Measurements from ENCODE around the gene TMEM80. TPM values are rescaled to one million over a fixed set of nuclear protein-coding genes. Genes with fewer than 3 reads are reported as not detected.

The TMEM80 gene
- total RNA-seq, 1 donor from 2014 or later: 16.9 TPM

DNA sequence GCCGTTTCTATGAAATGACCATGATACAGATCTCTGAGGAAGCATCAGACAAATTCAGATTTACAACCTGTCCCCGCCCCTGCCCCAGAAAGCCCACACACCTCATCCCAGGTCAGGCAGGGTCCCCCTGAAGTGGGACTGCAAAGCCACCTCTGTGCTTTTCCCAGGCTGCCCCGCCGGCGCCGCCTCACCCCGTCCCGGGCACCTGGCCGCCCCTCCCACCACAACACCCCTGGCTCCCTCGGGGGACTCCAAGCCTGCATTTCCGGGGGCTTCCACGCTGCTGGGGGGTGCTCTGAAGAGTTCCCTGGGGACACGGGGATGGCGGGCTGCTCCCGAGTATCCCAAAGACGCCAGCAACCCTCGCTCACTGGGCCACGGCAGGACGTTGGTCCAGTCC is 35.3 kb upstream of the TMEM80 start:
- H3K4me3 Mint-ChIP-seq (ENCODE audit: unreplicated experiment): no peak overlapping the region
- no peak overlapping the region for H3K27ac Mint-ChIP-seq (ENCODE audit: unreplicated experiment)
- H3K9me3 Mint-ChIP-seq (ENCODE audit: low read depth): no peaks in the 10 kb centered on the region
- DNase-seq (ENCODE audit: low spot score): no peak
- H3K27me3 Mint-ChIP-seq (ENCODE audit: low read depth): no peaks in the 10 kb centered on the region
- TF ChIP-seq, protein P1, sequence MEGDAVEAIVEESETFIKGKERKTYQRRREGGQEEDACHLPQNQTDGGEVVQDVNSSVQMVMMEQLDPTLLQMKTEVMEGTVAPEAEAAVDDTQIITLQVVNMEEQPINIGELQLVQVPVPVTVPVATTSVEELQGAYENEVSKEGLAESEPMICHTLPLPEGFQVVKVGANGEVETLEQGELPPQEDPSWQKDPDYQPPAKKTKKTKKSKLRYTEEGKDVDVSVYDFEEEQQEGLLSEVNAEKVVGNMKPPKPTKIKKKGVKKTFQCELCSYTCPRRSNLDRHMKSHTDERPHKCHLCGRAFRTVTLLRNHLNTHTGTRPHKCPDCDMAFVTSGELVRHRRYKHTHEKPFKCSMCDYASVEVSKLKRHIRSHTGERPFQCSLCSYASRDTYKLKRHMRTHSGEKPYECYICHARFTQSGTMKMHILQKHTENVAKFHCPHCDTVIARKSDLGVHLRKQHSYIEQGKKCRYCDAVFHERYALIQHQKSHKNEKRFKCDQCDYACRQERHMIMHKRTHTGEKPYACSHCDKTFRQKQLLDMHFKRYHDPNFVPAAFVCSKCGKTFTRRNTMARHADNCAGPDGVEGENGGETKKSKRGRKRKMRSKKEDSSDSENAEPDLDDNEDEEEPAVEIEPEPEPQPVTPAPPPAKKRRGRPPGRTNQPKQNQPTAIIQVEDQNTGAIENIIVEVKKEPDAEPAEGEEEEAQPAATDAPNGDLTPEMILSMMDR (IDR thresholded peaks at IDR 0.05): no peak
- peaks cover 1% of the 10 kb centered on the region for H3K4me1 Mint-ChIP-seq (ENCODE audit: low read depth)
- peaks cover 7% of the 10 kb centered on the region for H3K36me3 Mint-ChIP-seq (ENCODE audit: low read depth)

DNA sequence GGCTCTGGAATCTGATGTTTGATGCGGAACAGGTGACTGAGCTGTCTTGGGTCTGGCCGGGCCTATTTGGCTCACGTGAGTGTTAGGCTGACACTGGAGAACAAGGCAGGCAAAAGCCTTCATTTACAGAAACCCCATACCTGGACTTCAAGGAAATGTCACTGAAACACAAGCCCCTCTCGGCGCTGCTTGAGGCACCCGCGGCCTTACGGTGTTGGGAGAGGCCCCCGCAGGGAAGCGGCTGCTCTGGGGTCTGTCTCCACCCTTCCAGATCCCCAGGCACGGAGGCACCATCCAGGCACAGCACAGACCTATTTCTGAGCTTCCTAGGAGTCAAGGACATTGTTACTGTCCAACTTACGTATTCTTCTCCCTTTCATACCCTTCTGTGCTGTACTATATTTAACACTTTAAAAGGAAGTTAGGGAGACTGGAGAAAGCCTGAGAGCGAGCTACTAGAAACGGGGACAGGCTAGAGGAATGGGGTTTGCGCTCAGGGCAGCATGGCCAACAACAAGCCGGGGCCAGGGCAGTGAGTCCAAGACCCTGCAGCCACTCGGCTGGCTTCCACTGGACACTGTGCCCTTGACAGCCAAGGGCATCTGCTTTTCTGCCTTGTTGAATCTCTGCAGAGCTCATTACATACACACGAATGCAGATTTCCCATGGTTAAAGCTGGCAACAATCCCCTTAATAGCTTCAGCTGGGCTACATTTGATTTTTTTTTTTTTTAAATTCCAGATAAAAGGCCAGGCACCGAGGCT is 34.8 kb upstream of the TMEM80 start:
- Mint-ChIP-seq H3K4me1 (ENCODE audit: low read depth) (peaks cover 7% of the 10 kb centered on the region), H3K9me3 (ENCODE audit: low read depth) (no peaks in the 10 kb centered on the region), H3K27me3 (ENCODE audit: low read depth) (no peaks in the 10 kb centered on the region), H3K4me3 (ENCODE audit: unreplicated experiment) (no peak overlapping the region), H3K27ac (ENCODE audit: unreplicated experiment) (no peak overlapping the region), H3K36me3 (ENCODE audit: low read depth) (peaks cover 9% of the 10 kb centered on the region)
- no peak for DNase-seq (ENCODE audit: low spot score)
- TF ChIP-seq, protein P1 (IDR thresholded peaks at IDR 0.05): no peak

DNA sequence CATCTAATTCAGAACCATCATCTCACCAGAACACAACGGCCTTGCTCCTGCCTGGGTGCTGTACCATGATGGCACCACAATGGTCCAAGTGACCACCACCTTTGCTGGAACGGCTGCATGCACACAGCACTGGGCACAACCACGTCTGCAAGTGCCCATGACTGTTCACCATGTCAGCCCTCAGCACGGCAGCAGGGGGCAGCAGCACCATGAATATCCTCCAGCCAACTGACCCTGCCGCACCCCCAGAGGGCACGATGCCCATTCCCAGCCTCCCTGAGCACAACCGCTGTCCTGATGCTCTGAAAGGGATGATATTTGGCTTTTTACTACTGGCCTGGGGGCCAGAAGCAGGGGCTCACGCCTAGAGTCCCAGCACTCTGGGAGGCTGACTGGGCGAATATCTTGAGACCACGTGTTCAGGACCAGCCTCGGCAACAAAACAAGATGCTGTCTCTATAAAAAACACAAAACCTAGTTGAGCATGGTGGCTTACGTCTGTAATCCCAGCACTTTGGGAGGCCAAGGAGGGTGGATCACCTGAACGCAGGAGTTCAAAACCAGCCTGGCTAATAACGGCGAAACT is 32.8 kb upstream of the TMEM80 start:
- H3K27me3 Mint-ChIP-seq (ENCODE audit: low read depth): no peaks in the 10 kb centered on the region
- TF ChIP-seq, protein P1 (IDR thresholded peaks at IDR 0.05): peak; percentile 90
- H3K27ac Mint-ChIP-seq (ENCODE audit: unreplicated experiment): no peak overlapping the region
- no peaks in the 10 kb centered on the region for H3K9me3 Mint-ChIP-seq (ENCODE audit: low read depth)
- peaks cover 9% of the 10 kb centered on the region for H3K36me3 Mint-ChIP-seq (ENCODE audit: low read depth)
- no peak overlapping the region for H3K4me3 Mint-ChIP-seq (ENCODE audit: unreplicated experiment)
- H3K4me1 Mint-ChIP-seq (ENCODE audit: low read depth): peaks cover 11% of the 10 kb centered on the region
- no peak for DNase-seq (ENCODE audit: low spot score)

DNA sequence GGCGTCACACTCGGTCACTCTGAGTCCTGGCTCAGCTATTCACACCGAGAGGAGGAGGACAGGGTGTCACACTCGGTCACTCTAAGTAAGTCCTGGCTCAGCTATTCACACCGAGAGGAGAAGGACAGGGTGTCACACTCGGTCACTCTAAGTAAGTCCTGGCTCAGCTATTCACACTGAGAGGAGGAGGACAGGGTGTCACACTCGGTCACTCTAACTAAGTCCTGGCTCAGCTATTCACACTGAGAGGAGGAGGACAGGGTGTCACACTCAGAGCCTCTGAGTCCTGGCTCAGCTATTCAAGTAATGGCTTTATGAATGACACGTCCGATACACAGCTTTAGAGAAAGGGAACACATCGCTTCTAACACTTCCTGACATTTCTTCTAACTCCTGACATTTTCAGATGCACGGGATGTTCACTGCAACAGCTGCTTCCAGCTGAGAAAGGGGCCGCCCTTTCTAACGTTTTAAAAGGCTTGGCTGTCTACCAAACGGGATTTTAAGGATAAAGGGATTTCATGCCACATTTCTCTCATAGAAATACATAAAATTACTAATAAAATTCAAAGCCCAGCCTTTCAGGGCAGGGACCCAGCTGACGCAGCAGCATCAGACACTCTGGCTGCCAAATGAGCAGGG is 30.4 kb upstream of the TMEM80 start:
- H3K4me1 Mint-ChIP-seq (ENCODE audit: low read depth): peaks cover 11% of the 10 kb centered on the region
- H3K27ac Mint-ChIP-seq (ENCODE audit: unreplicated experiment): no peak overlapping the region
- H3K9me3 Mint-ChIP-seq (ENCODE audit: low read depth): no peaks in the 10 kb centered on the region
- no peak for DNase-seq (ENCODE audit: low spot score)
- TF ChIP-seq, protein P1 (IDR thresholded peaks at IDR 0.05): no peak
- no peaks in the 10 kb centered on the region for H3K27me3 Mint-ChIP-seq (ENCODE audit: low read depth)
- H3K4me3 Mint-ChIP-seq (ENCODE audit: unreplicated experiment): no peak overlapping the region
- H3K36me3 Mint-ChIP-seq (ENCODE audit: low read depth): peaks cover 13% of the 10 kb centered on the region

DNA sequence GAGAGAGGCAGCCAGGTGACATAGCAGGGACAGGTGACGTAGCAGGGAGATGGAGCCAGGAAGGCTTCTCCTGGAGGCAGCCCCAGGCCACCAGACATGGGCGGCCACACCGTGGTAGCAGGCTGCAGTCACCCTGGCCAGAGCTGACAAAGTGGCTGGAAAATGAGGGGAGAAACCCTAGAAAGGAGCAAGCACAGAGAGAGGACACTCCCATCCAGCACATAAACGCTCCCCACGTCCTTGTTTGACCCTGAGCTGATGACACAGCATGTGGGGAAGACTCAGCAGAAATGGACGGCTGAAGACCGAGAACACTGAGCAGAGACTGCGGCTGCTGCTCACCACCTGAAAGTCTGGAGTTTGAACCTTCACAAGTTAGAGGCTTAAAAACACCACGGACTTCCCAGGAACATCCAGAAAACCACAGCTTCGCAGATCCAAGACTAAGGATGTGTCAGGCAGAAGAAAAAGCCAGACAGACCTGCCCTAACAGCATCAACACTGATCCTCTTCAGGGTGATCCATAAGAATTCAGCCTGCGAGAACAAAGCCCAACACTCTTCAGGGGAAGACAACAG is 29.8 kb upstream of the TMEM80 start:
- no peaks in the 10 kb centered on the region for H3K9me3 Mint-ChIP-seq (ENCODE audit: low read depth)
- peaks cover 11% of the 10 kb centered on the region for H3K4me1 Mint-ChIP-seq (ENCODE audit: low read depth)
- no peak overlapping the region for H3K4me3 Mint-ChIP-seq (ENCODE audit: unreplicated experiment)
- no peak overlapping the region for H3K27ac Mint-ChIP-seq (ENCODE audit: unreplicated experiment)
- H3K27me3 Mint-ChIP-seq (ENCODE audit: low read depth): no peaks in the 10 kb centered on the region
- TF ChIP-seq, protein P1 (IDR thresholded peaks at IDR 0.05): no peak
- peaks cover 13% of the 10 kb centered on the region for H3K36me3 Mint-ChIP-seq (ENCODE audit: low read depth)
- no peak for DNase-seq (ENCODE audit: low spot score)

All from chondrocyte (in vitro differentiated cells).